Frontal cortex (tissue), 4 donors: ENCODE measurements around the gene MED20. TPM values are rescaled to one million over a fixed set of nuclear protein-coding genes. Genes with fewer than 3 reads are reported as not detected.

Experiments used
- DNase-seq, 2 donors: peaks; one replicate each; pipeline ENCODE4 v3.0.0; 2012; ENCODE audit warnings: low spot score in 2 of 2
- FAIRE-seq: peaks from 2 replicates; lab custom pipeline; 2012; peaks lifted over from hg19 to GRCh38; lab: Jason Lieb, UNC
- total RNA-seq: library from RNA; depleted of rRNA; stranded (reverse); fragments of >200 nt; gene quantifications from one replicate; pipeline ENCODE4 v1.2.3, GENCODE V29; 2014
- donor health status: control.
- donor health status: control.
- donor health status: control.

Gene MED20
- total RNA-seq, 1 donor from 2014 or later = 16.7 TPM

DNA sequence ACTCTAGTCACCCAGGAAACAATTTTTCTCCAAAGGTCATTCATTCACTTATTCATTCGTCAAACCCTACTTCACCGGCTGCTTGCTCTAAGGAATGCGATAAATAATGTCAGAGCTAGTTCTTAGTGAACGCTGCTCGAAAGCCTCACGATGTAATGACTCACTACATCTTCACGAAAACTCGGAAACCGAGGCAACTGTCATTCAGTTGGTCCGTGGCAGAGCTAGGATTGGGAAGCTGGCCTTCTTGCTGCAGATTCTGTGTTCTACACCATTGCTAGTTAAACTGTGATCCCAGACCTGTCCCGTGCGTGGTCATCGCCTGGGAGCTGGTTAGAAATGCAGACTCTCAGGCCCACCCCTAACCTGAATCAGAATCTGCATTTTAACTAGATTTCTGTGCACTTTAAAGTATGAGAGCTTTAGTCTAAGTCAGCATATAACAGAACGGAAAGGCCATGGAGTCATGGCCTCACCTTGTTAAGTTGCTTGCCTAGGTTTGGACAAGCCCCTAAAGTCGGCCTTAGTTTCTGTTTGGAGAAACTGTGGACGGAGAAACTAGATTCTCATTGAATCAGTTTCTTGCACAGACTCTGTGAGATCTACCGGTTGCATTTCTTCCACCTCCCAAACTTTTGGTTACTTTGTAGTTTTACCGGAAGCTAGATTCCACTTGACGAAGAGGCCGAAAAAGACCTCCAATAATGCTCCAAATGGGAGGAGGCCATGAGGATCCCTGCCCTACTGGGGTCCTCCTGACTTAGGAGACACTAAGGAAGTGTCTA lies 21.3 kb upstream of the MED20 start:
- FAIRE-seq = no peak
- no peak for DNase-seq

DNA sequence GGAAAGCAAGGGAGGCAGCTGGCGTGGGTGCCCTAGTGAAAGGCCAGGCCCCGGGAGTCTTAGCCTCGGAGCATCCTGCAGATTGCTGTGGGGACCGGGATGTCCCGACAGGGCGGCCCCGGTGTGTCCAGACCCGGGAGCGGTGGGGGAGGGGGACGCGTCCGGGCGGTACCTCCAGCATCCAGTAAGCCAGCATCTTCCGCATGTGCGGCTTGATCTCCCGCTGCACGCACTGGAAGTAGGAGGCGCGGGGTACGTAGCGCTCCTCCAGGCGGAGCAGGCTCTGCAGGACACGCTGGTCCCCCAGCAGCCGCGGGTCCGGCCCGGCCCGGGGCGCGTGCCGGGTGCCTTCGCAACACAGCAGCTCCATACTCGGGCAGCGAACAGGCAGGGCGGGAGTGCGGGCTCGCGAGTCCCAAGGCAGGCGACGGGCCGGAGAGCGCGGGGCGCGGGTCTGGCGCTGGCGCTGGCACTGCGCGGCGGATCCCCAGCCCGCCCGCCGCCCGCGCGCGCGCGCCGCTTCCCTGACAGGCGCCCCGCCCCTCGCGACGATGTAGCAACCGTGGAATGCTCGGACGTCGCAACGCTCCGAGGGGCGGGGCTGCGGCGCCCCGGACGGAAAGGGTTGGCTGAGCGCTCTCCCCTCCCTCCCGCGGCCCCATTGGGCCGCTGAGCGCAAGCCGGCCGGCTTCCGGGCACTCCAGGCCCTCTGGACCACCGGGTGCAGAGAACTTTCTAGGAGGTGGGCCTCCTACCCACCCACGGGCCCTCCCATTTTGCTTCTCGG lies 20.5 kb upstream of the MED20 start, which contains the start of gene CCND3:
CCND3 (minus strand) TSS at position 529 of the 787 bp plus-strand sequence; CDS start at position 370, 159 bp downstream.
- DNase-seq (peak; percentile 87 to 89), FAIRE-seq (no peak)

- DNase-seq (peak in 1 of 2 donors; percentile 44), FAIRE-seq (no peak)
Observed at GRCh38 chr6:41940759-41941279, 19.9 kb upstream of the MED20 start.

DNA sequence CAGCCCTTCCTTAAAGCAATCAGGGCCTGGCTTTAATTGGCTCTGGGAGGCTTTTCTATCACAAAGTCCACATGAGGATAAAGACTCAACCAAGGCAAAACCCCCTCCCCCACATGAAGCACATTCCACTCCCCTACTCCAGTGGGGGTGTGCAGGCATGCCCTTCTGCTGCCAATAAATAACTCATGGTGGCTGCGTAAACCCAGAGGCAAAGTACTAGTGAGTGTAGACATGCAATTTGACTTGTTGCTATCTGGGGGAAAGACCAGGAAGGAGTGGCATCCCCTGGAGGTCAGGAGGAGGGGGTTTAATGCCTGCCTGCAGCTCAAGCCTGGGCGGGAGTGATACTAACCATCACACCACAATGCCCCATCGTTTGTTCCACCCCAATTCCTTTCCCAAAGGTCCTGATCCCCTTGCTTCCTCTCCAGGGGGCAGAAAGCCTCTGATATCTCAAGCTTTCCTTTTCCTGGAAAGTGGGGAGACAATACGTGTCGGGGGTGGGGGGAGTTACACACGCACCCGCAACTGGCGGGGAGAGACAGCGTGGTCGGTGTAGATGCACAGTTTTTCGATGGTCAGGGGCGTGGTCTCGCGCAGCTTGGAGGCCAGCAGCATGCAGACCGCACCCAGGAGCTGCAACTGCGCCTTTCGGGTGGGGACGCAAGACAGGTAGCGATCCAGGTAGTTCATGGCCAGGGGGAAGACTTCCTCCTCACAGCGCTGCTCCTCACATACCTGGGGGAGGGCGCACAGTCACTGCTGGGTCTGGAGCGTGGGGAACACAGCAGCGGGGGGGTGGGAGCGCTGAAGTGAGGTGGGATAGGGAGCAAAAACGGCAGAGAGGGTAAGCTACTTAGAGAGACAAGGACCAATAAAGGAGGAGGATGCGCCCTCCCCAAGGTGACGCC lies 19.2 kb upstream of the MED20 start:
- DNase-seq = no peak
- FAIRE-seq = no peak

- FAIRE-seq = no peak
- no peak for DNase-seq
Observed at GRCh38 chr6:41939176-41939847, 18.4 kb upstream of the MED20 start.

GRCh38 chr6:41938590-41939175 lies 17.7 kb upstream of the MED20 start:
- DNase-seq (no peak), FAIRE-seq (no peak)

DNA sequence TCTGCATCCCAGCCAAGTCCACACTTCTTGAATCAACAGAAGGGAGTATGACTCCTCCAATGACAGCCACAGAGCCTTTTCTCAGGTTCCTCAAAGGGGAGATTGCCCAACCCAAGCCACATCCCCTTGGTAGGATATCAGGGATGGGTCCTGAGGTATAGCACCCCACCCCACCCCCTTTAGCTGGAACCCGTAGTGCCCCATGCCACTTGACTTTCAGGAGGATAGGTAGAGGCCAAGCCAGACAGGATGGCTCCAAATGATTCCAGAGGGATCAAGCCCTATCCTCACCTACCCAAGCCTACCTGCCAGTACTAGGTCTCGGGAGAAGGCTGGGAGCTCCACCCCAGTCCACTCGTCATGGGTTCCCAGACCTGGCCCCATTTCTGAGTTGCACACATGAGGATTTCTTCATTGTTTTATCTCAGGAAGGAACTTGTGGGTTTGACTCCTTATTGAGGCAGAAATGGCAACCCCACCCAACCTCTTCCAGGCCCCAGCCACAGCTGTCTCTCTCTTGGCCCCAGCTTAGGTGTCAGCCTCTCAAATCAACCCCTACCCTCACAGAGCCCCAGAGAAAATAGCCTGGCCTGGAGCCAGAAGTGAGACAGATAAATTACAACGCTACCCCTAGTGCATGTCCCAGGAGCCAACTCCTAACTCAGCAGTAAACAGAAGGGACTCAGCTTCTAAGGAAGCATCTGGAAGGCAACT lies 17.1 kb upstream of the MED20 start:
- FAIRE-seq (no peak), DNase-seq (no peak)

DNA sequence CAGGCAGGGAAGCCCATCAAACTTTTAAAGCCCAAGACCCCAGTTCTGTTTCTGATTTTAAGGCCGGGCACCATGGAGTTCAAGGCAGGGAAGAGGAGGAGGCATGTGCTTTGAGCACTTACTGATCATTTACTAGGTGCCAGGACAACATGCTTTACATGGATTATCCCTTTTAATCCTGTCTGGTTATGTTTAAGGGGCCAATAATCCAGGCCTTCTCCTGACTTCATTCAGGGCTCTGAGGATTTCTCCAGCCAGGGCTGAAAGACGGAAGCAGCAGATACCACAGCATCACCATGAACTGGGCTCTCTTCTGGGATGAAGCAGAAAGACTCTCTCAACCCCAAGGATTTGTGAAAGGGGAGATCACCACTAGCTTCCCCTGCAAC lies 16.5 kb upstream of the MED20 start:
- DNase-seq (no peak), FAIRE-seq (no peak)

DNA sequence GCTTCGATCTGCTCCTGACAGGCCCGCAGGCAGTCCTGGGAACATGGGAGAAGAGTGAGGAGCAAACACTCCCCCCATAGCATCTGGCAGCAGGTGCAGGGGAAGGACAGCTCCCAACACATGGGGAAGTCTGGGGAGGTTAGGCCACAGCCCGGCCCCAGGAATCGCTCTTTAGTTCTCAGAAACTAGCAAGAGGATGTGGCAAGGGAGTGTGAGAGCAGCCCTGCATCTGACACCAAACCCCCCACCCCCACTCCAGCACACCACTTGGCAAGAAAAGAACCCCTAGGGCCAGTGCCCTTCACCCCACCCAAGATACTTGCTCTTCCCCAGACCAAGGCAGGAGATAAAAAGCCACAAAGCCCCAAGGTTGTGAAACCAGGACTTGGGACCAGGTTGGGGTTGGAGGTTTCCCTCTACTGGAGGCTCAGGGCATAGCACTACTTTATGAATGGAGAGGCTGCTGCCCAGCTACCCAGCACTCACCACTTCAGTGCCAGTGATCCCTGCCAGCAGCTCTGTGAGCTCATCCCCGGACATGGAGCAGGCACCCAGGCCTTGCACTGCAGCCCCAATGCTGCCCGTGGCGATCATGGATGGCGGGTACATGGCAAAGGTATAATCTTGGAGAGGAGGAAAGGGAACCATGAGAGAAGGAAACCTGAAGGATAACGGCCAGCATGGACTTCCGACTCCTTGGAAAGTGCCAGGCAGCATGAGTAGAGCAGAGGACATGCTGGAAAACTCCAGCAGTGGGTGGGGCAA lies 15.3 kb upstream of the MED20 start:
- DNase-seq = peak; percentile 71 to 86
- FAIRE-seq = no peak

- no peak for DNase-seq
- FAIRE-seq = no peak
Observed at GRCh38 chr6:41935685-41936072, 14.7 kb upstream of the MED20 start.

GRCh38 chr6:41935193-41935574 lies 14.2 kb upstream of the MED20 start:
- DNase-seq (no peak), FAIRE-seq (no peak)

- FAIRE-seq (no peak), DNase-seq (no peak)
Observed at GRCh38 chr6:41934278-41935192, 13.6 kb upstream of the MED20 start.

DNA sequence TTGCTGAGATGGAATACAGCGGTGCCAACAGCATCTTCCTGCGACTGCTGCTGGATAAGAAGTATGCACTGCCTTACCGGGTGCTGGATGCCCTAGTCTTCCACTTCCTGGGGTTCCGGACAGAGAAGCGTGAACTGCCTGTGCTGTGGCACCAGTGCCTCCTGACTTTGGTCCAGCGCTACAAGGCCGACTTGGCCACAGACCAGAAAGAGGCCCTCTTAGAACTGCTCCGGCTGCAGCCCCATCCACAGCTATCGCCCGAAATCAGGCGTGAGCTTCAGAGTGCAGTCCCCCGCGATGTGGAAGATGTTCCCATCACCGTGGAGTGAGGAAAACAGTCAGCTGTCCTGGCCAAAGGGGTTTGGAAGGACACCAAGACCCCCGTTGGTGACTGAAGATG lies 11.4 kb upstream of the MED20 start:
- DNase-seq (no peak), FAIRE-seq (no peak)

DNA sequence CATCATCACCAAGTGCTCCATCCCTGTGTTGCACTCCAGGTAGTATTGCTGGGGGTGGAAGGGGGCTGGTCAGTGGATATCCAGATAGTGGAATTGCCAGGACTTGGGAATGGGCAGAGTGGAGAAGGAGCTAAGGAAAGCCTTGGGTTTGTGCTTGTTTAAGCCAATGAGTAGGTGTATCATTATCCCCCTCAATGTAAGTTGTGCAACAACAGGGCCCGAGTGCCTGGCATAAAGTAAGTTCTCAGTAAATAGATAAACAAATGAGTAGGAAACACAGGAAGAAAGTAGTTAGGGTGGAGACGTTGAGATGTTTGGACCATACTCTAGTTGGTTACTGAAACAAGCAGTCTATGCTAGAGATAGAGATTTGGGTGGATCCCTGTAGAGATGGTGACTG lies 10.9 kb upstream of the MED20 start:
- no peak for DNase-seq
- no peak for FAIRE-seq

GRCh38 chr6:41929924-41930323 lies 9.0 kb upstream of the MED20 start:
- FAIRE-seq (no peak), DNase-seq (no peak)

DNA sequence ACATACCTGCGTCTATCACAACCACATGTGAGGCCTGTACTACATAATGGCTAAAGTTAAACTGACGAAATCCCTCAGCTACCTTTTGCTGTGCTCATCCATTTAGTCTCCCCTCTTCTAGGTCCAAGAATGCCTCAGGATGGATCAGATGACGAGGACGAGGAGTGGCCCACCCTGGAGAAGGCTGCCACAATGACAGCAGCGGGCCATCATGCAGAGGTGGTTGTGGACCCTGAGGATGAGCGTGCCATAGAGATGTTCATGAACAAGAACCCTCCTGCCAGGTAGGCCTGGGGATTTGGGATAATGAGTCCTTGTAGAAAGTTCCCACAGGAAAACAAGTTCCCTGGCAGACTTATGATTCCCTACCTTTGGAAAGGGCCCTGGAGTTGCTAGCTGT lies 6.3 kb upstream of the MED20 start:
- FAIRE-seq (no peak), DNase-seq (no peak)

DNA sequence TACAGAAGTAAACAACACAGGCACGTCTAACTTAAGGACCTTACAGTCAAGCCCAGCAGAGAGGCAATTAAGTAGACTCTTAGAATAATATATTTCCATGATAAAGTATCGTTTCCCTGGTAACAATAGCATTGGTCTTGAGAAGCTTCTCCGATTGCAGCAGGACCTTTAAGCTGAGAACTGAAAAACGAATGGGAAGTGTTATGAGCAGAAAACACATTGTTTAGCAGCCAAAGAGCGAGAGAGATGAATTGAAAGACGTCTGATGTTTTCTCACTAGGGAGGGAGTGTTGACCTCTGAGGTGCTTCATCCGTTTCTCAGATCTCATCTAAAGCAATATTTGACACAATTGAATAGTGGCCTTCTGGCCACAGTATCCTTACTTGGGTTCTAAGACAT lies 1.2 kb upstream of the MED20 start:
- FAIRE-seq = no peak

More for the DNA sequence above, 1.2 kb upstream of the MED20 start:
- DNase-seq = no peak
